Middle frontal gyrus (tissue), 1 donor: ENCODE measurements around the gene CCDC197.
A peak's percentile ranks its signal among the peaks of the same experiment; 100 is the strongest.

Source experiments
- DNase-seq: peaks from one replicate; pipeline ENCODE4 v3.0.0-alpha.2; 2015; ENCODE audit warnings: low spot score; ENCODE audit errors: extremely low spot score

CCDC197 gene

GRCh38 chr14:93977171-93977570, 19.9 kb upstream of the CCDC197 start:
- no peak for DNase-seq

DNA sequence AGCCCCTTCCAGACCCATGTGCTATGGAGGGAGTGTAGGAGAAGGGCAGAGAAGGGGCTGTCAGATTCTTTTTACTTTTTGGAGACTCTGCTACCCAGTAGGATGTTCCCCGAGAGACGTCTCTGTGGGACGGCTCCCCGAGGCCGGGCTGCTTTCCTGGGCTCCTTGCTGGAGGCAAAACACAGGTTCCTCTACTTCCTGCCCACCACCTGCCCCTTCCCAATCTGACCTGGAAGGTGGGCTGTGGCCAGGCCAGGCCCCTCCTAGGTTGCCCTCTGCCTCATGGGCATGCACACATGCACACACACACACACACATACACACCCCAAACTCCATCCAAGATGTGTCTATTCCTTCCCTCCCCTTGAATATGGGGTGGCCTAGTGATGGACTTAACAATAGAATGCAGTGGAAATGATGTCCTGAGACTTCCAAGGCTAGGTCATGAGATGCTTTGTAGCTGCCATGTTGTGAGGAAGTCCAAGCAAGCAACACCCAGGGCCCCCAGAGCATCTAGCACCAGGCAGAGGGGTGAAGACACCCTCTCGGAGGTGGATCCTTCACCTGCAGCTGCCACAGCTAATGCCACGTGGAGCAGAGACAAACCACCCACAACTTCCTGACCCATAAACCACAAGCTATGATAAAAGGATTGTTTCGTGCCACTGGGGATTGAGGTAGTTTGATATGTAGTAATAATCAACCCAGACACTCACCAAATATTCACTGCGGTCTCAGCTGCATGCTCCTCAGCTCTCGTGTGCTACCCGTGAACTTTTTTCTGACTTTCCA, 19.1 kb upstream of the CCDC197 start:
- no peak for DNase-seq

- DNase-seq, result no peak
Measured at GRCh38 chr14:93978735-93979134, 18.4 kb upstream of the CCDC197 start.

- DNase-seq, result peak; percentile 27
Measured at GRCh38 chr14:93980456-93981201, 16.5 kb upstream of the CCDC197 start.

GRCh38 chr14:93981316-93982229, 15.5 kb upstream of the CCDC197 start:
- DNase-seq, result no peak

- DNase-seq, result no peak
Measured at GRCh38 chr14:93982230-93983007, 14.7 kb upstream of the CCDC197 start.

DNA sequence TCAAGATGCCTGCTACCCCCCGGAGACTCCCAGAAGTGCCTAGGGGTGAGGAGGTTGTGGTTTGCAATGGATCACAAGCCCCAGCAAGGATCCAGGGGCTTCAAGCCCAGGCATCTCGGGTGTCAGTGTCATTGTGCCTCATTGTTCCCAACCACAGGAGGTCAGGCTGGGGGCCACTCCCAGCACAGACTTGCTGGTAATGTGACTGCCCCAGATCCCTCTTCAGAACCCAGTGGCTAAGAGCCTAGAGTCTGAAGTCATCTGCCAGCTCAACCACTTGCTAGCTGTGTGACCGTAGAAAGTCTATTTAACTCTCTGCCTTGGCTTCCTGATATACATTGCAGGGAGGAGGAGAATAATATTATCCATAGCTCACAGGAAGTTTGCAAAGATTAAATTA, 13.0 kb upstream of the CCDC197 start:
- DNase-seq, result no peak

DNA sequence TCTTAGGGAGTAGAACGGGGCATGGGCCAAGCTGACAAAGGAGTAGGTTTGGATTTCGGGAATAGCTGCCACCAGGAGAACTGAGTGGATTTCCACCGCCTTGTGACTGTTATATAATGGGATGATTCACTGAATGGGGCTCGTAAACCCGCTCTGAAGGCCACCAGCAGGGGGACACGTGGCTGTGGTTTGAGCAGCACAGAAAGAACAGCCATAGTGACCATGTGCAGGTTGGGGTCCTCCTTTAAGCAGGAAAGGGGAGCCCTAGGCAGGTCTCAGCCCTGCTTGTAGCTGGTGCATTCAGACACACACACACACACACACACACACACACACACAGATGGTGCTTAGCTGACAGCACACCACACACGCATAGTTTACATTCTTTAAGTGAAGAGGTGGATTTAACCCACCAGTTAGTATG, 12.1 kb upstream of the CCDC197 start:
- peak; percentile 54 for DNase-seq

DNA sequence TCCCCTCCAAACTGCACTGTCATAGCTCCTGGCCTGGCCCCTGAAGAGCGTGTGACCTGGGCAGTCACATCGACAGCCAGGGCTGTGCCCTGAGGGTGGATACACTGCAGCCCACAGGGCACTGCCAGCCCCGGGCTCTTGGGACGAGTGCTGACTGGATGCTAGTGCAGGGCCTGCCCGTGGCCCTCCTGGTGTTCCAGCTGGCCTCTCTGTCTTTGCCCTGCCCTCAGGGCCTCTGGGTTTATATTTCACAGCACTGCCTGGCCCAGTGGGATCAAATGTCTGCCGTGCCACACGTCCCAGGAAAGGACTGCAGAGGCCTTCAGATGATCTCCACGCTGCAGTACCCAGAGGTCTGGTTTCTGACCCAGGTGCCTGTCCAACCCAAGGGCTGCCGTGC, 10.1 kb upstream of the CCDC197 start:
- no peak for DNase-seq

GRCh38 chr14:93987376-93987775, 9.7 kb upstream of the CCDC197 start:
- DNase-seq, result no peak

DNA sequence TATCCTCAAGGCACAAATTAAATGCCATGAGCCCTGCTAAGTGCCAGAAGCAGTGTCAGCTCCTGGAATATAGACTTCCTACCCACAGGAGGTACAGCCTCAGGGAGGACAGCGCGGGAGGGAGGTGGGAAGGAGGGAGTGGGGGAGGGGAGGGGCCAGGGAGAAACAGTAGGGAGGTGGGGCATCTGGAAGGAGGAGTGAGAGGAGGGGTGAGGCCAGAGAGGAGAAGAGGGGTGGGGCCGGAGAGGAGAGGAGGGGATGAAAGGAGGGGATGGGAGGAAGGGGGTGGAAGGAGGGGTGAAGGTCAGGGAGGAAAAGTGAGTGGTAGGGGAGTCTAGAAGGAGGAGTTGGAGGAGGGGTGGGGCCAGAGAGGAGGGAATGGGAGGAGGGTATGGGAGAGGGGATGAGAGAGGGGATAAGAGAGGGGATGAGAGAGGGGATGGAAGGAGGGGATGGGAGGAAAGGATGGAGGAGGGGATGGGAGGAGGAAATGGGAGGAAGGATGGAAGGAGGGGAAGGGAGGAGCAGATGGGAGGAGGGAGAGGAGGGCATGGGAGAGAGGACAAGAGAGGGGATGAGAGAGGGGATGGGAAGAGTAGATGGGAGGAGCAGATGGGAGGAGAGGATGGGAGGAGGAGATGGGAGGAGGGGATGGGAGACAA, 9.2 kb upstream of the CCDC197 start:
- DNase-seq, result no peak

DNA sequence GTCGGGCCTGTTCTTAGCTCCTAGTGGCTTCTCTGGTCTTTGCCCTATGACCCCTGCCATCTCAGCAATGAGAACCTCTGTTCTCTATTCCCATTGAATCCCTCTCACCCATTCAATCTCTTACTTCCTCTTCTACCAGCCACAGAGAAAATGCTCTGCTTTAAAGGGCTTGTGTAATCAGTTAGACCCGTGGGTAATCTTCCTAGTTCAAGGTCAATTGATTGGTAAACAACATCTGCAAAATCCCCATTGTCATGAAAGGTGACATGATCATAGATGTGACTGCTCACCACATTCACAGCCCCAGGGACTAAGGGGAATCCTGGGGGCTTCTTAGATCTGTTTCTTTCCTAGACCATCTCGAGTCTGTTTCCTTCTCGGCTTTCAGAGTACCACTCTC, 7.2 kb upstream of the CCDC197 start:
- DNase-seq, result no peak

GRCh38 chr14:93991212-93991611, 5.9 kb upstream of the CCDC197 start:
- no peak for DNase-seq

- DNase-seq, result no peak
Measured at GRCh38 chr14:93991649-93992048, 5.5 kb upstream of the CCDC197 start.

- DNase-seq, result no peak
Measured at GRCh38 chr14:93993382-93993781, 3.7 kb upstream of the CCDC197 start.

DNA sequence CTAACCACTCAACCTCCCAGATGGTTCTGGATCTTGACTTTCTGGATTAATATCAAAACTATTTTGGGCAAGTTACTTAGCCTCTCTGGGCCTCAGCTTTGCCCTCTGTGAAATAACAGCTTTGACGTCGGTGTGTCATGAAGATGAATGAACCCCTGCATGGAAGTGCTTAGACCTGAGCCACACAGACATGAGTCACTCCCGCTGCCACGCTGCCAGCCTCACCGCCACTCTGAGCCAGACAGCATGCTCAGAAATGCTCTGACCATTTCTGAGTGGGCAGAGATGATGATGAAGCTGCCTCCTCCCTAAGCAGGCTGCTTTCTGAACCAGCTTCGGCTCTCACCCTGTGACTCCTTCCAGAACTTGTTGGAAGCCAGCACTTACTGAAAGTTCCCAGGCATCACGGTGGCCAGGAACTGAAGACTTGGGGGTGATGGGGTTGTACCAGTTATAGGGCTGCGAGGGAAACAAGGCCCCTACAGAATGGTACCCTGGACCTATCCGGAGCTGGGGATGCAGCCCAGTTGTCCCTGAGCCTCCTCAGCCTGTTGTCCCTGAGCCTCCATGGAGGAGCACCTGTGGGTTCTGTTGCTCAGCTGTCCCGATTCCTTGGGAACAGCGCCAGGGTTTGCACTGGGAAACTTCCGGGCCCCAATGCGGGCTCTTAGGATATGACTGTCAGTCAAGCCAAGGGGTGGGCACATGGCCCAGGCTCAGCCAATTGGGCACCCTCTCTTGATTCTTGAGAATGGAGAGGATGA, 2.0 kb upstream of the CCDC197 start:
- DNase-seq, result peak; percentile 21

GRCh38 chr14:93996130-93996695, 888 bp upstream of the CCDC197 start:
- DNase-seq, result no peak

DNA sequence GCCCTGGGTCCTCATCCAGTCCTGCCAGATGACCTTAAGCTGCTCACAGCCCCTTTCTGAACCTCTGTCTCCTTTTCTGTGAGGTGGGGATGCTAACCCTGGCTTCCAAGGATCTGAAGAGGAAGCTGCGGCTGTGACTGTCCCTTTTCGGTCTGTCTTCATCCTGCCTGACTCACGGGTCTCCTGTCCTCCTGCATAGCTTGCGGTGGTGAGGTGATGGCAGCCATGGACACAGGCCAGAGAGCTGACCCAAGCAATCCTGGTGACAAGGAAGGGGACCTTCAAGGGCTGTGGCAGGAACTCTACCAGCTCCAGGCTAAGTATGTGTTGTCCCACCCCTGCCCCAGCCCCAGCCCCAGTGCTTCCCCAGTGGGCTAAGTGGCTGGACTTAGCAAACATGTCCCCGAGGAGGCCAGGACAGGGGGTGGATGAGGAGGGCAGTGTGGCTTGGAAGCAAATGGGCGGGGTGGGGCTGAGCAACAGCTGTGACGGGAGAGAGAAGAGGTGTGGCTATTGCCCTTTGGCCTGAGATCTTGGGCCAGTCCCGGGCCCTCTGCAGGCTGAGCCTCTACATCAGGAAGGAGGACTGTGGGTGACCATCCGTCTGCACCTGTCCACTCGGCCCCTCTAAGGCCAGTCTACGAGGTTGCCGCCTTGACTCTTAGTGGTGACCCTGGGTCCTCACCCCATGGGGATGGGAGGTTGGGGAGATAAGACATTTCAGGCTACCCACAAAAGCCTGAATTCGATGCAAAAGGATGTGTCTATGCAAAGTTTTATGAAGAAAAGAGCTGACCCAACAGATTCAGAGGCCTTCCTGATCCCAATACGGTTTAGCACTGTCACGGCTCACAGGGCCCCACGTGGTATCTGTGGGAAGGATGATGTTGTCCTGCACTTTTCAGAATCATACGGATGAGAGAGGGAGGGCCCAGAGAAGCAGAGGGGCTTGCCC, 1.1 kb downstream of the CCDC197 start:
- DNase-seq, result no peak
